ENCODE results near the gene ATG16L2. TPM values are rescaled to one million over a fixed set of nuclear protein-coding genes. Genes with fewer than 3 reads are reported as not detected.

The ATG16L2 gene
- total RNA-seq, 1 experiment from 2014 or later = 22.2 TPM

DNA sequence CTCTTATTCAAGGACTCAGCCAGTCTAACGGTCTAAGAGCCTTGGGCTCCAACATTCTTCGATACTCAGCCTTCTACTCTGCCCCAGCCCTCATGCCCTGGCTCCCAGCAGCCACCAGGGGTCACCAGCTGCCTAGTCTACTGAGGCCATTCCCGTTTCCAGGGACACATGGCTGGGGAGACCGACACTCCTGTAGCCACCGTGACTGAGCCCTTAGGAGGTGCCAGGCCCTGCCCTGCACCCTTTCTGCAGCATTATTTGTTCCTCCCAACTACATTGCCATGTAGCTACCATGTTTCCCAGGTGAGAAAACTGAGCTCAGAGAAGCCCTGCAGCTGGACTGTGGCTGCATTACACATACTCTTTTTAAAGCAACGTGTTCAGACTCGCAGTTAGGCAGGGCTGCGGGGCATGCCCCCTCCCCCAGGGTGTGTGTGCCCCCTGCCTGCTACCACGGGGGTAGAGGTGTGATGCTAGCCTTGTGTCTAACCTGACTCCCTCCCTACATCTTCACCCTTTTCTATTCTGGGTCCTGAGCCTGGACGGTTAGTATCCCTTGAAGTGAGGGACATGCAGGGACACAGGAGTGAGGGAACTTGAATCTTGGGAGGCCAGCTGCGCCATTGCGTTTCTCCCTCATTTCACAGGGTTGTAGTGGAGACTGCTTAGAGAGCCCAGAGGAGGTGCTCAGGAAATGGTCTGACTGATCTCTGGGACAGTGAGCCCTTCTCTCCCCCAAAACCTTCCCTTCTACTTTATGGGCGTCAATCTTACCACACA, 17.5 kb downstream of the ATG16L2 start:
- H3K4me1 Mint-ChIP-seq = peaks cover 9% of the 10 kb centered on the region
- TF ChIP-seq, protein P1, sequence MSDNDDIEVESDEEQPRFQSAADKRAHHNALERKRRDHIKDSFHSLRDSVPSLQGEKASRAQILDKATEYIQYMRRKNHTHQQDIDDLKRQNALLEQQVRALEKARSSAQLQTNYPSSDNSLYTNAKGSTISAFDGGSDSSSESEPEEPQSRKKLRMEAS (CRISPR knock-in tag; IDR thresholded peaks at IDR 0.05) = peak; percentile 53
- no peak for TF ChIP-seq RELA (CRISPR knock-in tag; IDR thresholded peaks at IDR 0.05; ENCODE audit: borderline replicate concordance)
- no peak for TF ChIP-seq ZNF423 (CRISPR knock-in tag; IDR thresholded peaks at IDR 0.05)
- TF ChIP-seq, protein P2, sequence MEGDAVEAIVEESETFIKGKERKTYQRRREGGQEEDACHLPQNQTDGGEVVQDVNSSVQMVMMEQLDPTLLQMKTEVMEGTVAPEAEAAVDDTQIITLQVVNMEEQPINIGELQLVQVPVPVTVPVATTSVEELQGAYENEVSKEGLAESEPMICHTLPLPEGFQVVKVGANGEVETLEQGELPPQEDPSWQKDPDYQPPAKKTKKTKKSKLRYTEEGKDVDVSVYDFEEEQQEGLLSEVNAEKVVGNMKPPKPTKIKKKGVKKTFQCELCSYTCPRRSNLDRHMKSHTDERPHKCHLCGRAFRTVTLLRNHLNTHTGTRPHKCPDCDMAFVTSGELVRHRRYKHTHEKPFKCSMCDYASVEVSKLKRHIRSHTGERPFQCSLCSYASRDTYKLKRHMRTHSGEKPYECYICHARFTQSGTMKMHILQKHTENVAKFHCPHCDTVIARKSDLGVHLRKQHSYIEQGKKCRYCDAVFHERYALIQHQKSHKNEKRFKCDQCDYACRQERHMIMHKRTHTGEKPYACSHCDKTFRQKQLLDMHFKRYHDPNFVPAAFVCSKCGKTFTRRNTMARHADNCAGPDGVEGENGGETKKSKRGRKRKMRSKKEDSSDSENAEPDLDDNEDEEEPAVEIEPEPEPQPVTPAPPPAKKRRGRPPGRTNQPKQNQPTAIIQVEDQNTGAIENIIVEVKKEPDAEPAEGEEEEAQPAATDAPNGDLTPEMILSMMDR (IDR thresholded peaks at IDR 0.05) = peak; percentile 59
- no peak for TF ChIP-seq RORB (CRISPR knock-in tag; IDR thresholded peaks at IDR 0.05)
- ChIA-PET CTCF (interaction anchor here (0.5 to 8.7 kb wide), 24 partner anchors 13 to 414 kb away, joined by 3 to 83 read pairs (median 5); partner anchors contain the start of gene STARD10), POLR2A (no interaction called here)
- H3K9me3 Mint-ChIP-seq = no peaks in the 10 kb centered on the region
- peak; percentile 90 for DNase-seq (ENCODE audit: low spot score)
- H3K36me3 Mint-ChIP-seq = no peaks in the 10 kb centered on the region
- no peak overlapping the region for H3K27ac Mint-ChIP-seq
- H3K4me3 Mint-ChIP-seq = no peak overlapping the region
- H3K27me3 Mint-ChIP-seq (ENCODE audit: low read depth) = peaks cover 6% of the 10 kb centered on the region
- ATAC-seq = peak; percentile 97

DNA sequence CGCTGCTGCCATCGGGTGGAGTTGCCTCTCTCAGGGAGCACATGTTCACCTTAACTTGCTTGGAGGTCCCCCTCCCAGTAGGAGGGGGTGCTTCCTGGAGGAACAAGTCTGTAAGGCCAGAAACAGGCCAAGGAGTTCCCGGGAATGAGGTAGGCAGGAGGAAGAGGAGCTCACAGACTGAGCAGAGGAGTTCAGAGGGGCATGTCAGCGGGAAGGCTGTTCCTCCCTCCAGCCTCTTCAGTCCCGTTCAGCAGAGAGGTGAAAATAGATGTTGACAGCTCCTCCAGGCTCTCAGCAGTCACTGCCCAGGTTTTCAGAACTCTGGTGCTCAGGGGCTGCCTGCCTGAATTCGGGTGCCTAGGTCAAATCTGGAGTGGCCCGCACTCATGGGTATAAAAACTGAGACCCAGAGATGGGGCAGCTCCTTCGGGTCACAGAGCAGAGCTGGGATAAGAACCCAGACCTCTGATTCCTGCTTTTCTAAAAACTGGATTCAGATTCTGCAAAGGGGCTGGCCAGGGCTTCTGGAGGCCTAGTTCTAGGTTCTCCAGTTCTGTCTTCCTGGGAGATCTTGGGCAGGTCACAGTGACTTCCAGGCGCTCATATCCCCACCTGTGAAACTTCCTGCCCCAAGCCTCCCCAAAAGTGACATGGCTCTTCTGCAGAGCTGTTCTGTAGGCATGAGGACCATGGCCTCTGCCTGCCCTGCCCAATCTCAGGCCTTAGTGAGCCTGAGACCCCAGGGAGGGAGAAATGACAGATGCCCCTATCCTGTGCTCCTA, 18.3 kb downstream of the ATG16L2 start:
- Mint-ChIP-seq H3K9me3 (no peaks in the 10 kb centered on the region), H3K4me3 (no peak overlapping the region), H3K4me1 (peaks cover 9% of the 10 kb centered on the region), H3K27me3 (ENCODE audit: low read depth) (peaks cover 6% of the 10 kb centered on the region), H3K27ac (no peak overlapping the region), H3K36me3 (no peaks in the 10 kb centered on the region)
- ChIA-PET CTCF (interaction anchor here (0.5 to 8.7 kb wide), 22 partner anchors 12 to 410 kb away, joined by 3 to 83 read pairs (median 5); partner anchors contain the start of gene STARD10), POLR2A (no interaction called here)
- DNase-seq (ENCODE audit: low spot score) (no peak), ATAC-seq (no peak)
- no peak for TF ChIP-seq NFYB (CRISPR knock-in tag; conservative IDR thresholded peaks at IDR 0.05; ENCODE audit: low read depth)
- TF ChIP-seq, protein P3, sequence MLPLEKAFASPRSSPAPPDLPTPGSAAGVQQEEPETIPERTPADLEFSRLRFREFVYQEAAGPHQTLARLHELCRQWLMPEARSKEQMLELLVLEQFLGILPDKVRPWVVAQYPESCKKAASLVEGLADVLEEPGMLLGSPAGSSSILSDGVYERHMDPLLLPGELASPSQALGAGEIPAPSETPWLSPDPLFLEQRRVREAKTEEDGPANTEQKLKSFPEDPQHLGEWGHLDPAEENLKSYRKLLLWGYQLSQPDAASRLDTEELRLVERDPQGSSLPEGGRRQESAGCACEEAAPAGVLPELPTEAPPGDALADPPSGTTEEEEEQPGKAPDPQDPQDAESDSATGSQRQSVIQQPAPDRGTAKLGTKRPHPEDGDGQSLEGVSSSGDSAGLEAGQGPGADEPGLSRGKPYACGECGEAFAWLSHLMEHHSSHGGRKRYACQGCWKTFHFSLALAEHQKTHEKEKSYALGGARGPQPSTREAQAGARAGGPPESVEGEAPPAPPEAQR (CRISPR knock-in tag; IDR thresholded peaks at IDR 0.05) = no peak
- no peak for TF ChIP-seq FOXP1 (CRISPR knock-in tag; IDR thresholded peaks at IDR 0.05; ENCODE audit: borderline replicate concordance)
- TF ChIP-seq ZNF423 (CRISPR knock-in tag; IDR thresholded peaks at IDR 0.05) = no peak
- TF ChIP-seq, protein P4, sequence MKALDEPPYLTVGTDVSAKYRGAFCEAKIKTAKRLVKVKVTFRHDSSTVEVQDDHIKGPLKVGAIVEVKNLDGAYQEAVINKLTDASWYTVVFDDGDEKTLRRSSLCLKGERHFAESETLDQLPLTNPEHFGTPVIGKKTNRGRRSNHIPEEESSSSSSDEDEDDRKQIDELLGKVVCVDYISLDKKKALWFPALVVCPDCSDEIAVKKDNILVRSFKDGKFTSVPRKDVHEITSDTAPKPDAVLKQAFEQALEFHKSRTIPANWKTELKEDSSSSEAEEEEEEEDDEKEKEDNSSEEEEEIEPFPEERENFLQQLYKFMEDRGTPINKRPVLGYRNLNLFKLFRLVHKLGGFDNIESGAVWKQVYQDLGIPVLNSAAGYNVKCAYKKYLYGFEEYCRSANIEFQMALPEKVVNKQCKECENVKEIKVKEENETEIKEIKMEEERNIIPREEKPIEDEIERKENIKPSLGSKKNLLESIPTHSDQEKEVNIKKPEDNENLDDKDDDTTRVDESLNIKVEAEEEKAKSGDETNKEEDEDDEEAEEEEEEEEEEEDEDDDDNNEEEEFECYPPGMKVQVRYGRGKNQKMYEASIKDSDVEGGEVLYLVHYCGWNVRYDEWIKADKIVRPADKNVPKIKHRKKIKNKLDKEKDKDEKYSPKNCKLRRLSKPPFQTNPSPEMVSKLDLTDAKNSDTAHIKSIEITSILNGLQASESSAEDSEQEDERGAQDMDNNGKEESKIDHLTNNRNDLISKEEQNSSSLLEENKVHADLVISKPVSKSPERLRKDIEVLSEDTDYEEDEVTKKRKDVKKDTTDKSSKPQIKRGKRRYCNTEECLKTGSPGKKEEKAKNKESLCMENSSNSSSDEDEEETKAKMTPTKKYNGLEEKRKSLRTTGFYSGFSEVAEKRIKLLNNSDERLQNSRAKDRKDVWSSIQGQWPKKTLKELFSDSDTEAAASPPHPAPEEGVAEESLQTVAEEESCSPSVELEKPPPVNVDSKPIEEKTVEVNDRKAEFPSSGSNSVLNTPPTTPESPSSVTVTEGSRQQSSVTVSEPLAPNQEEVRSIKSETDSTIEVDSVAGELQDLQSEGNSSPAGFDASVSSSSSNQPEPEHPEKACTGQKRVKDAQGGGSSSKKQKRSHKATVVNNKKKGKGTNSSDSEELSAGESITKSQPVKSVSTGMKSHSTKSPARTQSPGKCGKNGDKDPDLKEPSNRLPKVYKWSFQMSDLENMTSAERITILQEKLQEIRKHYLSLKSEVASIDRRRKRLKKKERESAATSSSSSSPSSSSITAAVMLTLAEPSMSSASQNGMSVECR (CRISPR knock-in tag; IDR thresholded peaks at IDR 0.05; ENCODE audit: borderline replicate concordance) = no peak
- TF ChIP-seq ESRRA (CRISPR knock-in tag; IDR thresholded peaks at IDR 0.05; ENCODE audit: borderline replicate concordance) = no peak
- TF ChIP-seq JUN (CRISPR knock-in tag; IDR thresholded peaks at IDR 0.05) = no peak
- no peak for TF ChIP-seq ZBTB21 (CRISPR knock-in tag; IDR thresholded peaks at IDR 0.05; ENCODE audit: borderline replicate concordance)
- TF ChIP-seq ETV6 (CRISPR knock-in tag; IDR thresholded peaks at IDR 0.05) = no peak
- TF ChIP-seq ZNF416 (CRISPR knock-in tag; IDR thresholded peaks at IDR 0.05) = no peak
- TF ChIP-seq, protein P5, sequence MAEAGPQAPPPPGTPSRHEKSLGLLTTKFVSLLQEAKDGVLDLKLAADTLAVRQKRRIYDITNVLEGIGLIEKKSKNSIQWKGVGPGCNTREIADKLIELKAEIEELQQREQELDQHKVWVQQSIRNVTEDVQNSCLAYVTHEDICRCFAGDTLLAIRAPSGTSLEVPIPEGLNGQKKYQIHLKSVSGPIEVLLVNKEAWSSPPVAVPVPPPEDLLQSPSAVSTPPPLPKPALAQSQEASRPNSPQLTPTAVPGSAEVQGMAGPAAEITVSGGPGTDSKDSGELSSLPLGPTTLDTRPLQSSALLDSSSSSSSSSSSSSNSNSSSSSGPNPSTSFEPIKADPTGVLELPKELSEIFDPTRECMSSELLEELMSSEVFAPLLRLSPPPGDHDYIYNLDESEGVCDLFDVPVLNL (CRISPR knock-in tag; IDR thresholded peaks at IDR 0.05; ENCODE audit: borderline replicate concordance, low read depth) = no peak
